Activated CD4-positive, alpha-beta T cell treated with anti-CD3 and anti-CD28 coated beads for 36 hours (primary cell): Measurements from ENCODE around the gene FGR. TPM values are rescaled to one million over a fixed set of nuclear protein-coding genes. Genes with fewer than 3 reads are reported as not detected.
A peak's percentile ranks its signal among the peaks of the same experiment; 100 is the strongest.
"Not testable (repeated sequence)": the region's sequence is repeated elsewhere in the genome, so short reads cannot be mapped to it uniquely, and the experiment has no call there.

Experiments used
- ATAC-seq: fragments of 200-7000 bp; cut with Tn5 transposase; one replicate; pipeline ENCODE4 v1.10.0; 2021; ENCODE audit warnings: mild to moderate bottlenecking, moderate library complexity
- CTCF ChIA-PET: fragments of 350-600 bp; sonication (Branson Sonifier 250); formaldehyde crosslinking; loops from one replicate; lab custom pipeline; 2021; ENCODE audit warnings: antibody characterized with exemption; lab: Charles Lee
- POLR2A ChIA-PET: fragments of 350-600 bp; sonication (Branson Sonifier 250); formaldehyde crosslinking; loops from one replicate; lab custom pipeline; 2021; ENCODE audit warnings: antibody characterized with exemption, inconsistent platforms; lab: Charles Lee
- DNase-seq: peaks from one replicate; pipeline ENCODE4 v3.0.0-alpha.2; 2020
- H3K27ac Mint-ChIP-seq: one replicate; pipeline ENCODE4 v1.8.0; 2021; ENCODE audit warnings: mixed read lengths
- H3K27me3 Mint-ChIP-seq: one replicate; pipeline ENCODE4 v1.8.0; 2021; ENCODE audit warnings: mixed read lengths
- H3K36me3 Mint-ChIP-seq: one replicate; pipeline ENCODE4 v1.8.0; 2021; ENCODE audit warnings: low read depth, mixed read lengths
- H3K4me1 Mint-ChIP-seq: one replicate; pipeline ENCODE4 v1.8.0; 2021; ENCODE audit warnings: mixed read lengths
- H3K4me3 Mint-ChIP-seq: one replicate; pipeline ENCODE4 v1.8.0; 2021; ENCODE audit warnings: mild to moderate bottlenecking, moderate library complexity, mixed read lengths
- H3K9me3 Mint-ChIP-seq: one replicate; pipeline ENCODE4 v1.8.0; 2021; ENCODE audit warnings: low read depth, mixed read lengths
- intact Hi-C, 2 experiments: fragments of 100-400 bp; cut with DNase I in 1 of 2; cut with micrococcal nuclease in 1 of 2; formaldehyde crosslinking; loops; one replicate each; pipeline versions ENCODE4 v1.14.2 to v1.15.1; 2022 to 2024; cut with DNase I, micrococcal nuclease
- total RNA-seq, 2 experiments: library from RNA; stranded (reverse); gene quantifications; one replicate each; pipeline ENCODE4 v1.2.3, GENCODE V29; 2021

FGR gene
- total RNA-seq, 2 experiments from 2014 or later, result 0.11 TPM; not detected in 1

- Mint-ChIP-seq H3K4me1 (peaks cover 23% of the 10 kb centered on the region), H3K9me3 (no peaks in the 10 kb centered on the region), H3K27ac (no peak overlapping the region), H3K36me3 (no peaks in the 10 kb centered on the region), H3K27me3 (no peaks in the 10 kb centered on the region), H3K4me3 (no peak overlapping the region)
- DNase-seq (no peak), ATAC-seq (peak; percentile 27)
- intact Hi-C loops, result no loop called here
- CTCF ChIA-PET, result interaction anchor here (0.7 to 1.7 kb wide), 2 partner anchors 18 to 25 kb away, joined by 3 to 7 read pairs; no protein-coding TSS in a partner anchor
- POLR2A ChIA-PET, result interaction anchor here (0.9 kb wide), 1 partner anchor 101 kb away, joined by 3 read pairs; the partner anchor contains the start of gene FAM76A
Observed at GRCh38 chr1:27624467-27625178, 10.4 kb downstream of the FGR start.

DNA sequence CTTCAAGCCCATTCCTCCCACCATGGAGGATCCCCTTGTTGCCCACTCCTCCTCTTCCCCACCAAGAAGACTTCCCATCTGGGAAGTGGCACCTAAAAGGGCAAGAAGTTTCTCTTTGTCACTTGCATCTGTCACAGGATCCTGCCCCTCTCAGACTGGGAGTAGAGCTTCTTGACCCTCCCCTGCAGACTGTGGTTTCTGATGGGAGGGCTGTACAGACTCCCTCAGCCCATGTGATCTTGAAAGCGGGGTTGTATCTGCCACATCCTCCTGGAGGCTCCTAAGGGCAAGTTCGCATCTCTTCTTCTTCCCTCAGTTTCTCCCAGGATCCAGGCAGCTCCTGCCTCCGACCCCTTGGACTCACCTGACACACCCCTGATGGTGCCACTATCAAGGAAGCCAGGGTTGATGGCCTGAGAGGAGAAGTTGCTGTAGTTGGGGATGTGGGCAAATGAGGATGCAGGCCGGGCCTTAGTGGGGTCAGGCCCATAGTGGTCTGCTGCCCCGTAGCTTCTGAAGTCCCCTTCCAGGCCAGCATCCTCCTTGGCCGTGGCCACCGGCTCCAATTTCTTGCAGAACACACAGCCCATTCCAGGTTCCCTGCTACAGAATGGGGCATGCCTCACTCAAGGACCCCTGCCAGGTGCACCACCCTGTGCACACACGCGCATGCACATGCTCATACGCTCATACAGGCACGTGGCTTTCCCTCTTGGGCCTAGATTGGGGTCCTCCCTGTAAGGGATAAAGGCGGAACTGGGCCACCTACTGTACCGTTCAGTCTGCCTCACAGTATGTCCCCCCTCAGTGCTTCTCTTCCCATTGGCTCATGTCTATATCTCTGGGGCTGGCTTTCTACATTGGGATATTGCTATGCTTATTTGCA lies 11.4 kb downstream of the FGR start:
- Mint-ChIP-seq H3K4me3 (no peak overlapping the region), H3K36me3 (no peaks in the 10 kb centered on the region), H3K4me1 (peaks cover 20% of the 10 kb centered on the region), H3K27ac (no peak overlapping the region), H3K27me3 (no peaks in the 10 kb centered on the region), H3K9me3 (no peaks in the 10 kb centered on the region)
- DNase-seq (no peak), ATAC-seq (no peak)
- CTCF ChIA-PET, result interaction anchor here (1.4 kb wide), 1 partner anchor 46 kb away, joined by 5 read pairs; no protein-coding TSS in a partner anchor
- POLR2A ChIA-PET, result interaction anchor here (0.8 kb wide), 1 partner anchor 1025 kb away, joined by 4 read pairs; the partner anchor contains the start of gene RNU11
- intact Hi-C loops, result no loop called here

- CTCF ChIA-PET, result interaction anchor here (1.4 kb wide), 1 partner anchor 46 kb away, joined by 5 read pairs; no protein-coding TSS in a partner anchor
- peaks cover 26% of the 10 kb centered on the region for H3K4me1 Mint-ChIP-seq
- ATAC-seq (no peak), DNase-seq (no peak)
- H3K27me3 Mint-ChIP-seq, result no peaks in the 10 kb centered on the region
- intact Hi-C loops, result no loop called here
- no peaks in the 10 kb centered on the region for H3K36me3 Mint-ChIP-seq
- no peak overlapping the region for H3K4me3 Mint-ChIP-seq
- POLR2A ChIA-PET, result interaction anchor here (0.8 kb wide), 1 partner anchor 1026 kb away, joined by 4 read pairs; the partner anchor contains the start of gene RNU11
- no peak overlapping the region for H3K27ac Mint-ChIP-seq
- H3K9me3 Mint-ChIP-seq, result no peaks in the 10 kb centered on the region
Observed at GRCh38 chr1:27622828-27623227, 12.2 kb downstream of the FGR start.

GRCh38 chr1:27621051-27621920 lies 13.7 kb downstream of the FGR start:
- intact Hi-C loops, result no loop called here
- ATAC-seq (no peak), DNase-seq (no peak)
- no peak overlapping the region for H3K4me3 Mint-ChIP-seq
- peaks cover 31% of the 10 kb centered on the region for H3K4me1 Mint-ChIP-seq
- H3K27me3 Mint-ChIP-seq, result no peaks in the 10 kb centered on the region
- H3K36me3 Mint-ChIP-seq, result no peaks in the 10 kb centered on the region
- H3K27ac Mint-ChIP-seq, result no peak overlapping the region
- ChIA-PET CTCF (interaction anchor here (3.9 kb wide), 1 partner anchor 42 kb away, joined by 14 read pairs; no protein-coding TSS in a partner anchor), POLR2A (no interaction called here)
- H3K9me3 Mint-ChIP-seq, result no peaks in the 10 kb centered on the region

DNA sequence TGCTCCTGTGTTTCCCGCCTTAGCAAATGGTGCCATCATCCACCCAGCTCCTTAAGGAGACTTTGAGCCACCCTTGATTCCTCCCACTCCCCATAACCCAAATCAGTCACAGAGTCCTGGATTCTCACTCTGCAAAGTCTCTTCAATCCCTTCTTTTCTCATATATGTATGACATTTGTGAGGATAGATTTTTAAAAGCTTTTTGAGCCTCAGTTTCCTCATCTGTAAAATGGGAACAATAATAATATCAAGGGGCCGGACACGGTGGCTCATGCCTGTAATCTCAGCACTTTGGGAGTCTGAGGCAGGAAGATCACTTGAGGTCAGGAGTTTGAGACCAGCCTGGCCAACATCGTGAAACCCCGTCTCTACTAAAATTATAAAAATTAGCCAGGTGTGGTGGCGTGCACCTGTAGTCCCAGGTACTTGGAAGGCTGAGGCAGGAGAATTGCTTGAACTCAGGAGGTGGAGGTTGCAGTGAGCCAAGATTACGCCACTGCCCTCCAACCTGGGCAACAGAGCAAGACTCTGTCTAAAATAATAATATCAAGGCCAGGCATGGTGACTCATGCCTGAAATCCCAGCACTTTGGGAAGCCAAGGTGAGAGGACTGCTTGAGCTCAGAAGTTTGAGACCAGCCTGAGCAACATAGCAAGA lies 15.1 kb downstream of the FGR start:
- H3K27me3 Mint-ChIP-seq, intact Hi-C loops, H3K27ac Mint-ChIP-seq, POLR2A ChIA-PET, H3K9me3 Mint-ChIP-seq, DNase-seq, ATAC-seq, H3K36me3 Mint-ChIP-seq, H3K4me3 Mint-ChIP-seq: not testable (repeated sequence)
- H3K4me1 Mint-ChIP-seq, result peaks cover 37% of the 10 kb centered on the region
- CTCF ChIA-PET, result interaction anchor here (0.6 to 3.9 kb wide), 5 partner anchors 13 to 116 kb away, joined by 3 to 14 read pairs (median 3); no protein-coding TSS in a partner anchor

- H3K27ac Mint-ChIP-seq, result peak overlapping the region; percentile 55
- peaks cover 48% of the 10 kb centered on the region for H3K4me1 Mint-ChIP-seq
- intact Hi-C loops, result no loop called here
- ChIA-PET CTCF (interaction anchor here (0.6 to 3.9 kb wide), 9 partner anchors 10 to 1229 kb away, joined by 3 to 14 read pairs (median 3); no protein-coding TSS in a partner anchor), POLR2A (no interaction called here)
- H3K36me3 Mint-ChIP-seq, result no peaks in the 10 kb centered on the region
- no peaks in the 10 kb centered on the region for H3K27me3 Mint-ChIP-seq
- ATAC-seq, result peak; percentile 79
- peak overlapping the region; percentile 1 for H3K4me3 Mint-ChIP-seq
- DNase-seq, result peak; percentile 51
- H3K9me3 Mint-ChIP-seq, result no peaks in the 10 kb centered on the region
Observed at GRCh38 chr1:27618341-27619082, 16.5 kb downstream of the FGR start.

GRCh38 chr1:27617420-27617819 lies 17.6 kb downstream of the FGR start:
- ChIA-PET CTCF (interaction anchor here (0.6 to 3.9 kb wide), 5 partner anchors 9 to 226 kb away, joined by 3 to 14 read pairs (median 9); no protein-coding TSS in a partner anchor), POLR2A (no interaction called here)
- ATAC-seq, result no peak
- no peak overlapping the region for H3K4me3 Mint-ChIP-seq
- no peaks in the 10 kb centered on the region for H3K36me3 Mint-ChIP-seq
- peak overlapping the region; percentile 52 for H3K27ac Mint-ChIP-seq
- H3K4me1 Mint-ChIP-seq, result peaks cover 45% of the 10 kb centered on the region
- H3K27me3 Mint-ChIP-seq, result no peaks in the 10 kb centered on the region
- intact Hi-C loops, result no loop called here
- H3K9me3 Mint-ChIP-seq, result no peaks in the 10 kb centered on the region
- no peak for DNase-seq

DNA sequence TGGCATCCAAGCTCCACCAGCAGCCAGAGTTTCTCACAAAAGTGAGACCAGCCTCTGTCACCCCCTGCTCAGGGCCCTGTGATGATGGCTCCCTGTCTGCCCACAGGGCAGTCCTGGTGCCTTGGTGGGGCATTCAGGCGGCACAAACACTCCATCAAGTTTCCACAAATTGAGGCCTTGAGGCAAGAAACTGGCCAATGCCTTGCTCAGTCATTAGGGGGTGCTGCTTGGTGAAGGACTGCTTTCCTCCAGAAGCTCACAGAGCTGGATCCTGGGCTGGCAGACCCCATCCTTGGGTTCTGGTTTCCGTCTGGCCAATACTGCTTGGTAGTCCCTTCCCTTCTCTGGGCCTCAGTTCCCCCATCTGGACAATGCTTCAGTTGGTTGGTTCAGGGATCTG lies 18.5 kb downstream of the FGR start:
- intact Hi-C loops, result no loop called here
- H3K4me1 Mint-ChIP-seq, result peaks cover 47% of the 10 kb centered on the region
- H3K27ac Mint-ChIP-seq, result no peak overlapping the region
- H3K9me3 Mint-ChIP-seq, result no peaks in the 10 kb centered on the region
- ATAC-seq (no peak), DNase-seq (no peak)
- ChIA-PET CTCF (interaction anchor here (0.6 to 2.8 kb wide), 5 partner anchors 10 to 1168 kb away, joined by 3 to 10 read pairs (median 5); no protein-coding TSS in a partner anchor), POLR2A (no interaction called here)
- no peaks in the 10 kb centered on the region for H3K36me3 Mint-ChIP-seq
- no peak overlapping the region for H3K4me3 Mint-ChIP-seq
- no peaks in the 10 kb centered on the region for H3K27me3 Mint-ChIP-seq

- CTCF ChIA-PET, result interaction anchor here (1.3 to 3.8 kb wide), 4 partner anchors 9 to 319 kb away, joined by 5 to 33 read pairs (median 10); no protein-coding TSS in a partner anchor
- intact Hi-C loops, result loop anchor here in 1 of 2 experiments (2.0 kb wide), 1 partner anchor 21 kb away; no protein-coding TSS in a partner anchor
- POLR2A ChIA-PET, result no interaction called here
- Mint-ChIP-seq H3K4me3 (no peak overlapping the region), H3K9me3 (no peaks in the 10 kb centered on the region), H3K27ac (no peak overlapping the region), H3K27me3 (no peaks in the 10 kb centered on the region), H3K36me3 (no peaks in the 10 kb centered on the region), H3K4me1 (peaks cover 47% of the 10 kb centered on the region)
- no peak for DNase-seq
- no peak for ATAC-seq
Observed at GRCh38 chr1:27615346-27616192, 19.4 kb downstream of the FGR start.
